VCaP (cell line): ENCODE results near the gene SAMD1.

Experiments
- H3K27ac ChIP-seq: fragments of 450-650 bp; 2 replicates; pipeline ENCODE4 v1.5.1; 2017
- TF ChIP-seq, protein P1 (sequence below): fragments of 450-650 bp; conservative IDR thresholded peaks from 2 replicates; pipeline ENCODE4 v1.5.1; 2017; ENCODE audit warnings: mild to moderate bottlenecking, moderate library complexity

Gene SAMD1

DNA sequence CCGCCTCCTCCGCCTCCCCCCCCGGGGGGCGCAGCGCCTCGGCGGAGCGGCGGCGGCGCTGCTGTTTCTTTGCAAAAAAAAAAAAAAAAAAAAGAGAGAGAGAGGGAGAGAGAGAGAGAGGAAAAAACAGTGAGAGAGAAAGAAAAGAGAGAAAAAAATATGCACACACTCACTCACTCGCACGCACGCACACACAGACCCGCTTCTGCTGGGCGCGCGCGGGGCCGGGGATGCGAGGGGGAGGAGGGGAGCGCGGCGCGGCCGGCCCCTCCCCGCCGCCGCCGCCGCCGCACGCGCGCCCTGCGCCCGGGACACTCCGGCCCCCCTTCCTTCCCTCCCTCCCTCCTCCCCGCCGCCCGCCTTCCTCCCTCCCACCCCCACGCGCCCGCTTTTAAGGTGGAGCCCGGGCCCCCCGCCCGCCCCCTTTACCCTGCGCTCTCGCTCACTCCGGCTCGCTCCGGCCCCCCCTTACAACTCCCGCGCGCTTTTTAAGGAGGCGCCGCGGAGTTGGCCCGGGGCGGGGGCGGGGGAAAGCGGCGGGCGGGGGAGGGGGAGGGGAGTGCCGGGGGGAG is at the start of gene SAMD1:
SAMD1 (minus strand) TSS at position 243 of the 572 bp plus-strand sequence.
- TF ChIP-seq, protein P1, sequence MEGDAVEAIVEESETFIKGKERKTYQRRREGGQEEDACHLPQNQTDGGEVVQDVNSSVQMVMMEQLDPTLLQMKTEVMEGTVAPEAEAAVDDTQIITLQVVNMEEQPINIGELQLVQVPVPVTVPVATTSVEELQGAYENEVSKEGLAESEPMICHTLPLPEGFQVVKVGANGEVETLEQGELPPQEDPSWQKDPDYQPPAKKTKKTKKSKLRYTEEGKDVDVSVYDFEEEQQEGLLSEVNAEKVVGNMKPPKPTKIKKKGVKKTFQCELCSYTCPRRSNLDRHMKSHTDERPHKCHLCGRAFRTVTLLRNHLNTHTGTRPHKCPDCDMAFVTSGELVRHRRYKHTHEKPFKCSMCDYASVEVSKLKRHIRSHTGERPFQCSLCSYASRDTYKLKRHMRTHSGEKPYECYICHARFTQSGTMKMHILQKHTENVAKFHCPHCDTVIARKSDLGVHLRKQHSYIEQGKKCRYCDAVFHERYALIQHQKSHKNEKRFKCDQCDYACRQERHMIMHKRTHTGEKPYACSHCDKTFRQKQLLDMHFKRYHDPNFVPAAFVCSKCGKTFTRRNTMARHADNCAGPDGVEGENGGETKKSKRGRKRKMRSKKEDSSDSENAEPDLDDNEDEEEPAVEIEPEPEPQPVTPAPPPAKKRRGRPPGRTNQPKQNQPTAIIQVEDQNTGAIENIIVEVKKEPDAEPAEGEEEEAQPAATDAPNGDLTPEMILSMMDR = no peak
- H3K27ac ChIP-seq = peak within 1 kb of the TSS; percentile 90

DNA sequence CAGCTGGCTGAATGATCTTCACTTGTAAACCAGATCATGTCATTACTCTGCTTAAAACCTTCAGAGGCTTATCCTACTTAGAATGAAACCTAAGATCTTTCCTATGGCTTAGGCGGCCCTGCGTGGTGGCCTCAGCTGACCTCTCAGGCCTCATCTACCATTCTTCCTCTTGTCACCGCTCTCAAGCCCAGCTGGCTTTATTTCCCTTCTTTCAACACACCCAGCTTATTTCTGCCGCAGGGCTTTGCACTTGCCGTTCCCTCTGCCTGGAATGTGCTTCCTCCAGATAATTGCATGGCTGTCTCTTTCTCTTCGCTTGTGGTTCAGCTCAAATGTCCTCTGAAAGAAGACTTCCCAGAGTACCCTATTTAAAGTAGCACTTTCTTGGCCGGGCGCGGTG is 49.4 kb upstream of the SAMD1 start:
- no peak overlapping the region for H3K27ac ChIP-seq
- TF ChIP-seq, protein P1 = no peak

DNA sequence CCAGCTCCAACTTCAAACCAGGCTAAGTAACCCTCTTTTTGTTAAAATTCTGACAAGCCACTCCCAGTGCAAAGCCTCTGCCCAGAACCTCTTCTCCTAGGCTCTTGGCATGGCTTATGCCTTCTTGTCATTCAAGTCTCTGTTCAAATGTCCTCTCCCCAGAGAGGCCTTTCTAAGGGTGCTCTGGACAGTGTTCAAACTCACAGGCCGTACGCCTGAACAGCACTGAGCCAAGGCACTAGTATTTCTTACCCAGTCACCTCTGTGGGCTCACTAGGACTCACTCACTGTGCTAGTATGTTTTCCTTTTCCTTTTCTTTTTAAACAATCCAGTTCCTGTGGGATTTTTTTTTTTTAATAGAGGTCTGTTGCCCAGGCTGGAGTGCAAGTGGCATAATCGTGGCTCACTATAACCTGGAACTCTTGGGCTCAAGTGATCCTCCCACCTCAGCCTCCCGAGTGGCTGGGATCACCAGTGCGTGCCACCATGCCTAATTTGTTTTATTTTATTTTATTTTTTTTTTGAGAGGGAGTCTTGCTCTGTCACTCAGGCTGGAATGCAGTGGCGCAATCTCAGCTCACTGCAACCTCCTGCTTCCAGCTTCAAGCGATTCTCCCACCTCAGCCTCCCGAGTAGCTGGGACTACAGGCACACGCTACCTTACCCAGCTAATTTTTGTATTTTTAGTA is 48.2 kb upstream of the SAMD1 start:
- H3K27ac ChIP-seq = peak overlapping the region; percentile 83; the same call in 1 of the 2 replicates
- TF ChIP-seq, protein P1 = no peak

DNA sequence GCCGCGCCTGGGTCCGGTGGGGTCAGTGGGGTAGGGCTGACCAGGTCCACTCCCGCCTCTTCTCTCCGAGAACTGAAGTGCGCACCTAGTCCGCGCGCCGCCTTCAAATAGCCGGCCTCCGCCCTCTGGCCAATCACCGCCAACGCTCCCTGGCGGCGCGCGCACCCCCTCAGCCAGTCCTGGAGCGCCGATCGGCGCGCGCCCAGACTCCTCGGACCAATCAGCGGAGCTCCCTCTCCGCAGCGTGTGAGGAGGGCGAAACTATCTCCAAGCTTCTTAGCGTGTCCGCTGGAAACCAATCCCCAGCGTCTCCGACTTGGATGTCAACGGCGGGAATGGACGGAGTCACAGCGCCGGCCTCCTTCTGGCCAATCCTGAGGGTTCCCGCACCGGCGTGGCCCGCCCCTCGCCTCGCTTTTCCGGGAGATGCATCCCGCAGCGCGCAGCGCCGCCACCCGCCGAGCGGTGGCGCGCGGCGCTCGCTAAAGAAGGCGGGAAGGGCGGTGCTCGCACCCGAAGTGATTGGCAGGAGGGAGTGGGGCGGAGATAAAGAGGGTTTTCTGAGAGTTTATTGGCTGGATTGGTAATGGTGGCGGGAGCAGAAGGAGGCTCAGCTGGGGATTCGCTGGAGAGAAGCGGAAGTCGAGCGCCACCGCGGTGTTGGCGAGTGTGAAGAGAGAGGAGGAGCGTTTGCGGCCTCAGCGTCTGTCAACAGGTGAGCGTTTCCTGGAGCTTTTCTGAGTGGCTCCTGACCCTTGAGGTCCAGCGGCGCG is 46.1 kb upstream of the SAMD1 start, which contains the start of gene ASF1B:
ASF1B (minus strand) TSS at position 81 of the 773 bp plus-strand sequence. CDS start 133 bp downstream, outside the sequence.
- TF ChIP-seq, protein P1 = peak; percentile 92
- peak within 1 kb of the TSS; percentile 83 for H3K27ac ChIP-seq

DNA sequence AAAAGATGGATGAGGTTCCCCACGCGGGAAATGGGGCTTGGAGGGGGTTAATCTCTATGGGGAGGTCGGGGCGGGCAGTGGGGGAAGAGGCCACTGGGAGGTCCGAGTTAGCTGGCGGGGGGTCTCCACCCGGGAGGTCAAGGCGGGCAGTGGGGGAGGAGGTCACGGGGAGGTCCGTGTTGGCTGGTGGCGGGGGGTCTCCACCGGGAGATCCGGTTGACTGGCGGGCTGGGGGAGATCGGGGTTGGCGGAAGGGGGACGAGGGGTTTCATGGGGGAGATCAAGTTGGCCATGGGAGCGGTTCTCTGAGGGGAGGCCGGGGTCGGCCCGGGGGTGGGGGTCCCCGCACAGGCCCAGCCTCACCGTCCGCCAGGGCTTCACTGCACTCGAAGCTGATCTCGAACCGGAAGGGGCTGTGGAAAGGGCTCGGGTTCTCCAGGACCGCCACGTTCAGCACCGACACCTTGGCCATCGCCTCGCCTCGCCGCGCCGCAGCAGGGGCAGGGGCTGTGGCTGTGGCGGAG is 45.5 kb upstream of the SAMD1 start:
- TF ChIP-seq, protein P1 = no peak
- H3K27ac ChIP-seq = peak overlapping the region; percentile 58; the same call in 1 of the 2 replicates

DNA sequence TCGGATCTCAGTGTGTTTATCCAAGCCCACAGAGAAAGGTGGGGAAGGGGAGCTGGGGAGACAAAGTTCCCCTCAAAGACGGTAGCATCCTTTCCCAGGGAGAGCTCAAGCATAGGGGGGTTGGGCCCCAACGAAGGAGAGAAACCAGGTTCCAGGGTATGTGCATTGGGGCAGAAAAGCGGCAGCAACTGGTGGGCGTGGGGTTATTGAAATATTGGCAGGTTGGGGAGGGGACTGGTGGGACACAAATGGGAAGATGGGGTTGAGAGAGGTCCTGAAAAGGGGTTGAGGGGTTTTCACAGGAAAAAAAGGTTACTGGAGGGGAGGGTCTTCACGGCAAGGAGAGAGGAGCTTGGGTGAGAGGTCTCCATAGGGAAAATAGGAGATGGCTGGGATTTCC is 44.8 kb upstream of the SAMD1 start:
- TF ChIP-seq, protein P1 = no peak
- peak overlapping the region; percentile 58; the same call in 1 of the 2 replicates for H3K27ac ChIP-seq

DNA sequence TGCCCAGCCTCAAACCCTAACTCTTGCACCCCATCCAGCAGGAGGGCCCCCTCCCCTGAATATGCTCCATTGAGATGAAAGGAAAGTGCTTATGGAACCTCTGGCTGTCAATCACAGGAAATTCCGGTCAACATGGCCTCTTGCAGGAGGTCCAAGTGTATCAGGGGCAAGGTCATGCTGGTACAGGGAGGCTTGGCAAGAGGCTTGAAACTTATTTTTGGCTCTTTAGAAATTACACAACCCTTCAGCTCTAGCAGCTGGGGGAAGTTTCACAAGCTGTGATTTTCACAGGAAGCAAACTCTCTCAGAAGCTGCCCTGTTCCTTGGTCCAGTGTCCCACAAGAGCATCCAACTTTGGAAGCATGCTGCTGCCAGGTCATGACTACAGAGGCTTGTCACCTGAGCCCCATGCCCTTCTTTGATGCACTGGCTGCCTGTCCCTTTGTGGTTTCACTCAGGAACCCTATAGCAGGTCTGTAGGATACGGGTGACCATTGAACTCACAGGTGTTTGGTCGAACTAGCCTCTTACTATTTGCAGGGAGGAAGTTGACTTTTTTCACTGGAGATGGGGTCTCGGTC is 37.5 kb upstream of the SAMD1 start:
- H3K27ac ChIP-seq = no peak overlapping the region
- TF ChIP-seq, protein P1 = no peak
